ENCODE results near the gene HEPN1. TPM values are rescaled to one million over a fixed set of nuclear protein-coding genes. Genes with fewer than 3 reads are reported as not detected.
A peak's percentile ranks its signal among the peaks of the same experiment; 100 is the strongest.

Gene HEPN1
- total and polyA plus RNA-seq, 10 of the 15 experiments (the other 5 are each of a cell fraction or from before 2014, with no cell fraction given) = not detected

- TF ChIP-seq, protein P1, sequence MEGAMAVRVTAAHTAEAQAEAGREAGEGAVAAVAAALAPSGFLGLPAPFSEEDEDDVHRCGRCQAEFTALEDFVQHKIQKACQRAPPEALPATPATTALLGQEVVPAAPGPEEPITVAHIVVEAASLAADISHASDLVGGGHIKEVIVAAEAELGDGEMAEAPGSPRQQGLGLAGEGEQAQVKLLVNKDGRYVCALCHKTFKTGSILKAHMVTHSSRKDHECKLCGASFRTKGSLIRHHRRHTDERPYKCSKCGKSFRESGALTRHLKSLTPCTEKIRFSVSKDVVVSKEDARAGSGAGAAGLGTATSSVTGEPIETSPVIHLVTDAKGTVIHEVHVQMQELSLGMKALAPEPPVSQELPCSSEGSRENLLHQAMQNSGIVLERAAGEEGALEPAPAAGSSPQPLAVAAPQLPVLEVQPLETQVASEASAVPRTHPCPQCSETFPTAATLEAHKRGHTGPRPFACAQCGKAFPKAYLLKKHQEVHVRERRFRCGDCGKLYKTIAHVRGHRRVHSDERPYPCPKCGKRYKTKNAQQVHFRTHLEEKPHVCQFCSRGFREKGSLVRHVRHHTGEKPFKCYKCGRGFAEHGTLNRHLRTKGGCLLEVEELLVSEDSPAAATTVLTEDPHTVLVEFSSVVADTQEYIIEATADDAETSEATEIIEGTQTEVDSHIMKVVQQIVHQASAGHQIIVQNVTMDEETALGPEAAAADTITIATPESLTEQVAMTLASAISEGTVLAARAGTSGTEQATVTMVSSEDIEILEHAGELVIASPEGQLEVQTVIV (IDR thresholded peaks at IDR 0.05; ENCODE audit: borderline replicate concordance, partially characterized antibody) = no peak
- TF ChIP-seq DPF2 (IDR thresholded peaks at IDR 0.05) = no peak
- TF ChIP-seq NFXL1 (IDR thresholded peaks at IDR 0.05; ENCODE audit: borderline replicate concordance) = no peak
- no peak for TF ChIP-seq RB1 (IDR thresholded peaks at IDR 0.05; ENCODE audit: borderline replicate concordance)
Observed at GRCh38 chr11:124928942-124929665, 10.1 kb downstream of the HEPN1 start (continued).

DNA sequence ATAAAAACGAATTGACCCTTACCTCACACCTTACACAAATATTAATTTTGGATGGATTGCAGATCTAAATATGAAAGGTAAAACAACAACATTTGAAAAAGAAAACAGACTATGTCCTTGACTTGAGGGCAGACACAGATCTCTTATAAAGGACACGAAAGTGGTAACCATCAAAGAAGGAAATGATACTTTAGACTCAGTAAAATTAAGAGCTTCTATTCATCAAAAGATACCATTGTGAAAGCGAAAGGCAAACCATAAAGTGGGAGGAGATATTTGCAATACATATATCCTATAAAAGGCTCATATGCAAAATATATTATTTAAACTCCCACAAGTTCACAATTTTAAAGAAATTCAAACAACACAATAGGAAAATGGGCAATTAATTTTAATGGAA is 11.7 kb downstream of the HEPN1 start:
- no peak overlapping the region for H3K9ac ChIP-seq (ENCODE audit: control insufficient read depth, insufficient read depth, low read length)
- ChIA-PET POLR2A (interaction anchor here (0.8 kb wide), 1 partner anchor 22 kb away, joined by 4 read pairs; no protein-coding TSS in a partner anchor), CTCF (no interaction called here), SMC1A (ENCODE audit: uncharacterized antibody, unreplicated experiment) (interaction anchor here (1.0 kb wide), 1 partner anchor 211 kb away, joined by 3 read pairs; no protein-coding TSS in a partner anchor), RAD21 (ENCODE audit: unreplicated experiment) (no interaction called here)
- no peak overlapping the region for H2AFZ ChIP-seq (ENCODE audit: control insufficient read depth, low read depth, low read length)
- intact Hi-C loops (cut with micrococcal nuclease; ENCODE audit: unreplicated experiment) (no loop called here), in situ Hi-C loops (cut with MboI) (no loop called here)
- WGBS (ENCODE audit: insufficient coverage, insufficient replicate concordance, low lambda C conversion rate, missing lambda C conversion rate) = 4% methylated on average over 3 of the region's 3 CpGs
- H3K27me3 ChIP-seq (replicated peaks in 1 of 2; ENCODE audit: control insufficient read depth in 2 of 2, insufficient read depth in 2 of 2, low read length in 1 of 2) = no peaks in the 10 kb centered on the region; a peak in 1 of 4 replicates
- no peaks in the 10 kb centered on the region for H3K9me3 ChIP-seq (replicated peaks; ENCODE audit: control insufficient read depth, insufficient read depth, low read length)
- no TSS peak for BruUV-seq (replicated peaks)
- H3K4me1 ChIP-seq (ENCODE audit: control insufficient read depth, insufficient read depth, low read length) = no peaks in the 10 kb centered on the region; the same call in 1 of the 2 replicates
- H3K27ac ChIP-seq (ENCODE audit: control insufficient read depth, insufficient read depth) = no peak overlapping the region
- ATAC-seq (peak; percentile 87), DNase-seq (ENCODE audit: low read depth, low spot score) (no peak), FAIRE-seq (no peak)
- H3K79me2 ChIP-seq (ENCODE audit: control insufficient read depth, insufficient read depth, low read length) = no peaks in the 10 kb centered on the region
- no peak overlapping the region for H3K4me3 ChIP-seq
- H3K4me2 ChIP-seq (ENCODE audit: control insufficient read depth, insufficient read depth) = no peak overlapping the region
- H4K20me1 ChIP-seq (ENCODE audit: control insufficient read depth, insufficient read depth) = no peaks in the 10 kb centered on the region
- H3K36me3 ChIP-seq (ENCODE audit: control insufficient read depth in 2 of 2, insufficient read depth in 2 of 2, low read length in 1 of 2) = no peaks in the 10 kb centered on the region
- TF ChIP-seq, protein P2, sequence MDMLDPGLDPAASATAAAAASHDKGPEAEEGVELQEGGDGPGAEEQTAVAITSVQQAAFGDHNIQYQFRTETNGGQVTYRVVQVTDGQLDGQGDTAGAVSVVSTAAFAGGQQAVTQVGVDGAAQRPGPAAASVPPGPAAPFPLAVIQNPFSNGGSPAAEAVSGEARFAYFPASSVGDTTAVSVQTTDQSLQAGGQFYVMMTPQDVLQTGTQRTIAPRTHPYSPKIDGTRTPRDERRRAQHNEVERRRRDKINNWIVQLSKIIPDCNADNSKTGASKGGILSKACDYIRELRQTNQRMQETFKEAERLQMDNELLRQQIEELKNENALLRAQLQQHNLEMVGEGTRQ (IDR thresholded peaks at IDR 0.05; ENCODE audit: borderline replicate concordance, low read depth, low read length) = no peak
- no peak for TF ChIP-seq ZZZ3 (IDR thresholded peaks at IDR 0.05; ENCODE audit: control insufficient read depth, insufficient read length, low read depth)
- TF ChIP-seq MTA2 (IDR thresholded peaks at IDR 0.05; ENCODE audit: low read depth) = no peak
- TF ChIP-seq NBN (IDR thresholded peaks at IDR 0.05) = no peak
- TF ChIP-seq ATF3 (IDR thresholded peaks at IDR 0.05; ENCODE audit: borderline replicate concordance, extremely low read depth, low read depth, low read length) = no peak
- TF ChIP-seq, protein P1 (IDR thresholded peaks at IDR 0.05; ENCODE audit: borderline replicate concordance, partially characterized antibody) = no peak
- TF ChIP-seq, protein P3, sequence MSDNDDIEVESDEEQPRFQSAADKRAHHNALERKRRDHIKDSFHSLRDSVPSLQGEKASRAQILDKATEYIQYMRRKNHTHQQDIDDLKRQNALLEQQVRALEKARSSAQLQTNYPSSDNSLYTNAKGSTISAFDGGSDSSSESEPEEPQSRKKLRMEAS (IDR thresholded peaks at IDR 0.05; ENCODE audit: low read depth, low read length) = no peak
- no peak for TF ChIP-seq EZH2 (IDR thresholded peaks at IDR 0.05; ENCODE audit: borderline replicate concordance, control insufficient read depth, low read depth, low read length)
- TF ChIP-seq IRF4 (IDR thresholded peaks at IDR 0.05; ENCODE audit: low read depth, low read length) = no peak
- TF ChIP-seq YY1 (IDR thresholded peaks at IDR 0.05; ENCODE audit: low read depth, low read length) = no peak
- no peak for TF ChIP-seq EED (IDR thresholded peaks at IDR 0.05; ENCODE audit: low read depth)
- TF ChIP-seq SMAD1 (IDR thresholded peaks at IDR 0.05; ENCODE audit: low read depth, partially characterized antibody) = no peak
- TF ChIP-seq GATAD2B (conservative IDR thresholded peaks at IDR 0.05; ENCODE audit: low read depth) = no peak
- no peak for TF ChIP-seq DPF2 (IDR thresholded peaks at IDR 0.05)

Measured in GM12878 (cell line).